ENCODE data around the gene AGAP1.

- TF ChIP-seq POLR2A (IDR thresholded peaks at IDR 0.05) = no peak
- no peak for TF ChIP-seq CTCF (IDR thresholded peaks at IDR 0.05 in 8 of 11, conservative IDR thresholded peaks at IDR 0.05 in 3 of 11)
- no peak for TF ChIP-seq POLR2AphosphoS5 (IDR thresholded peaks at IDR 0.05)
Measured at GRCh38 chr2:236143811-236144210, 650.0 kb downstream of the AGAP1 start.

Data from spleen (tissue), 7 donors.